Astrocyte (in vitro differentiated cells and primary cell): ENCODE data around the gene MRGPRF.

ENCODE experiments used
- EZH2 ChIP-seq: IDR thresholded peaks from 2 replicates; pipeline ENCODE4 v1.6.1; 2012; ENCODE audit warnings: mild to moderate bottlenecking, low read length, inconsistent platforms; ENCODE audit not compliant: insufficient read depth
- TF ChIP-seq, protein P1 (sequence below): IDR thresholded peaks from 2 replicates; pipeline ENCODE4 v1.5.1; 2011; ENCODE audit warnings: low read depth, mild to moderate bottlenecking, inconsistent platforms, low read length, moderate library complexity; ENCODE audit not compliant: insufficient read depth

DNA sequence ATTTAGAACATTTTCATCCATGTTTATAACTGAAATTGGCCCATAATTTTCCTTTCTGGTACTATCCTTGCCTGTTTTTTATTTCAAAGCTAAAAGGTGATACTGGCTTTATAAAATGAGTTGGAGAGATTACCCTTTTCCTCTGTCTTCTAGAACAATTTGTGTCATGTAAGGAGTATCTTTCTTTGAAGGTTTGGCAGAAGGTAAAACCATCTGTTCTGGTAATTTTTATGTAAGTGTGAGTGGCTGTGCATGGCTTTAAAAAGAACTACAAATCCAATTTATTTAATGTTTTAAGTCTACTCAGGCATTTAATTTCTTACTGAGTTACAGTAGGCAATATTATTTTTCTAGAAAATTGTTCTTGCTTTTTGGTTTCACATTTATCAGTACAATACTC lies 24.6 kb downstream of the MRGPRF start:
- TF ChIP-seq, protein P1, sequence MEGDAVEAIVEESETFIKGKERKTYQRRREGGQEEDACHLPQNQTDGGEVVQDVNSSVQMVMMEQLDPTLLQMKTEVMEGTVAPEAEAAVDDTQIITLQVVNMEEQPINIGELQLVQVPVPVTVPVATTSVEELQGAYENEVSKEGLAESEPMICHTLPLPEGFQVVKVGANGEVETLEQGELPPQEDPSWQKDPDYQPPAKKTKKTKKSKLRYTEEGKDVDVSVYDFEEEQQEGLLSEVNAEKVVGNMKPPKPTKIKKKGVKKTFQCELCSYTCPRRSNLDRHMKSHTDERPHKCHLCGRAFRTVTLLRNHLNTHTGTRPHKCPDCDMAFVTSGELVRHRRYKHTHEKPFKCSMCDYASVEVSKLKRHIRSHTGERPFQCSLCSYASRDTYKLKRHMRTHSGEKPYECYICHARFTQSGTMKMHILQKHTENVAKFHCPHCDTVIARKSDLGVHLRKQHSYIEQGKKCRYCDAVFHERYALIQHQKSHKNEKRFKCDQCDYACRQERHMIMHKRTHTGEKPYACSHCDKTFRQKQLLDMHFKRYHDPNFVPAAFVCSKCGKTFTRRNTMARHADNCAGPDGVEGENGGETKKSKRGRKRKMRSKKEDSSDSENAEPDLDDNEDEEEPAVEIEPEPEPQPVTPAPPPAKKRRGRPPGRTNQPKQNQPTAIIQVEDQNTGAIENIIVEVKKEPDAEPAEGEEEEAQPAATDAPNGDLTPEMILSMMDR, result no peak
- no peak for TF ChIP-seq EZH2
